ENCODE measurements around the gene PRADC1. TPM values are rescaled to one million over a fixed set of nuclear protein-coding genes. Genes with fewer than 3 reads are reported as not detected.

The PRADC1 gene
- total RNA-seq, 1 donor from 2014 or later: 97.4 TPM

- peak; percentile 18 for TF ChIP-seq CTCF (IDR thresholded peaks at IDR 0.05; ENCODE audit: borderline replicate concordance)
- Histone ChIP-seq H3K4me1 (peaks cover 8% of the 10 kb centered on the region), H3K36me3 (no peaks in the 10 kb centered on the region), H3K4me3 (peak overlapping the region; percentile 45), H3K9me3 (replicated peaks) (peaks cover 8% of the 10 kb centered on the region), H3K27ac (replicated peaks) (no peak overlapping the region), H3K27me3 (ENCODE audit: low read depth) (peaks cover 76% of the 10 kb centered on the region)
- intact Hi-C loops (cut with micrococcal nuclease): no loop called here
- DNase-seq: no peak
Measured at GRCh38 chr2:73268830-73269685, 36.0 kb upstream of the PRADC1 start.

- Histone ChIP-seq H3K27ac (replicated peaks) (no peak overlapping the region), H3K9me3 (replicated peaks) (peaks cover 2% of the 10 kb centered on the region), H3K4me1 (peaks cover 8% of the 10 kb centered on the region), H3K4me3 (peak overlapping the region; percentile 45), H3K36me3 (no peaks in the 10 kb centered on the region), H3K27me3 (ENCODE audit: low read depth) (peaks cover 80% of the 10 kb centered on the region)
- intact Hi-C loops (cut with micrococcal nuclease): no loop called here
- no peak for DNase-seq
- TF ChIP-seq CTCF (IDR thresholded peaks at IDR 0.05; ENCODE audit: borderline replicate concordance): no peak
Measured at GRCh38 chr2:73268366-73268829, 35.4 kb upstream of the PRADC1 start.

- Histone ChIP-seq H3K36me3 (no peaks in the 10 kb centered on the region), H3K27ac (replicated peaks) (no peak overlapping the region), H3K9me3 (replicated peaks) (no peaks in the 10 kb centered on the region), H3K27me3 (ENCODE audit: low read depth) (peaks cover 79% of the 10 kb centered on the region), H3K4me1 (peaks cover 8% of the 10 kb centered on the region), H3K4me3 (no peak overlapping the region)
- no peak for DNase-seq
- no peak for TF ChIP-seq CTCF (IDR thresholded peaks at IDR 0.05; ENCODE audit: borderline replicate concordance)
- intact Hi-C loops (cut with micrococcal nuclease): no loop called here
Measured at GRCh38 chr2:73267008-73267407, 34.0 kb upstream of the PRADC1 start.

GRCh38 chr2:73266061-73266901, 33.2 kb upstream of the PRADC1 start:
- TF ChIP-seq CTCF (IDR thresholded peaks at IDR 0.05; ENCODE audit: borderline replicate concordance): no peak
- Histone ChIP-seq H3K9me3 (replicated peaks) (no peaks in the 10 kb centered on the region), H3K27ac (replicated peaks) (no peak overlapping the region), H3K4me3 (no peak overlapping the region), H3K36me3 (no peaks in the 10 kb centered on the region), H3K27me3 (ENCODE audit: low read depth) (peaks cover 72% of the 10 kb centered on the region), H3K4me1 (peaks cover 8% of the 10 kb centered on the region)
- intact Hi-C loops (cut with micrococcal nuclease): no loop called here
- DNase-seq: no peak

- no peak overlapping the region for H3K27ac ChIP-seq (replicated peaks)
- intact Hi-C loops (cut with micrococcal nuclease): no loop called here
Measured at GRCh38 chr2:73265298-73266060, 32.4 kb upstream of the PRADC1 start.

More at GRCh38 chr2:73265298-73266060, 32.4 kb upstream of the PRADC1 start:
- no peaks in the 10 kb centered on the region for H3K36me3 ChIP-seq
- no peak overlapping the region for H3K4me3 ChIP-seq
- no peaks in the 10 kb centered on the region for H3K9me3 ChIP-seq (replicated peaks)
- H3K27me3 ChIP-seq (ENCODE audit: low read depth): peaks cover 67% of the 10 kb centered on the region
- peaks cover 8% of the 10 kb centered on the region for H3K4me1 ChIP-seq
- no peak for TF ChIP-seq CTCF (IDR thresholded peaks at IDR 0.05; ENCODE audit: borderline replicate concordance)
- DNase-seq: no peak

All from left ventricle myocardium inferior (tissue), 1 donor.